HepG2 (cell line): ENCODE results near the gene HNF1B. TPM values are rescaled to one million over a fixed set of nuclear protein-coding genes. Genes with fewer than 3 reads are reported as not detected.

Experiments used
- AGO2 ChIP-seq: fragments of 200-400 bp; formaldehyde crosslinking; optimal IDR thresholded peaks from 2 replicates; pipeline ENCODE3; 2017; ENCODE audit warnings: mild to moderate bottlenecking, low read depth, low read length, moderate library complexity
- ATF7-NPFF ChIP-seq: sonication (generic); formaldehyde crosslinking; IDR thresholded peaks from 2 replicates; pipeline ENCODE4 v1.8.1; 2023; ENCODE audit warnings: mild to moderate bottlenecking, low read depth, missing genetic modification reagents, moderate library complexity
- BRD4 ChIP-seq: sonication (generic); formaldehyde crosslinking; IDR thresholded peaks from 2 replicates; pipeline ENCODE4 v1.4.0; 2020; ENCODE audit warnings: missing genetic modification reagents
- ELF3 ChIP-seq: IDR thresholded peaks from 2 replicates; pipeline ENCODE4 v1.6.1; 2016; ENCODE audit warnings: missing genetic modification reagents, missing compliant biosample characterization
- HNF1B ChIP-seq: sonication (generic); formaldehyde crosslinking; IDR thresholded peaks from 2 replicates; pipeline ENCODE4 v1.5.1; 2020; ENCODE audit warnings: mild to moderate bottlenecking, moderate library complexity, missing genetic modification reagents
- IKZF1 ChIP-seq: fragments of 450-650 bp; IDR thresholded peaks from 2 replicates; pipeline ENCODE4 v1.7.1; 2016
- KAT7 ChIP-seq: IDR thresholded peaks from 2 replicates; pipeline ENCODE4 v1.6.1; 2018; ENCODE audit warnings: borderline replicate concordance, missing compliant biosample characterization
- MXD1 ChIP-seq: sonication (generic); formaldehyde crosslinking; IDR thresholded peaks from 2 replicates; pipeline ENCODE4 v1.4.0; 2020; ENCODE audit warnings: mild to moderate bottlenecking, missing genetic modification reagents
- ZBTB7A ChIP-seq: sonication (generic); formaldehyde crosslinking; IDR thresholded peaks from 2 replicates; pipeline ENCODE4 v1.8.0; 2022; ENCODE audit warnings: mild to moderate bottlenecking, missing genetic modification reagents
- ZNF572 ChIP-seq: sonication (generic); formaldehyde crosslinking; IDR thresholded peaks from 2 replicates; pipeline ENCODE4 v1.5.1; 2020; ENCODE audit warnings: mild to moderate bottlenecking, missing genetic modification reagents
- ZNF574 ChIP-seq: sonication (generic); formaldehyde crosslinking; IDR thresholded peaks from 2 replicates; pipeline ENCODE4 v1.4.0; 2020; ENCODE audit warnings: missing genetic modification reagents
- ZSCAN20 ChIP-seq: sonication (generic); formaldehyde crosslinking; IDR thresholded peaks from 2 replicates; pipeline ENCODE4 v1.4.0; 2020; ENCODE audit warnings: missing genetic modification reagents, mild to moderate bottlenecking, borderline replicate concordance
- polyA plus RNA-seq, 8 experiments: library from polyadenylated mRNA; depleted of rRNA in 3 of 8; stranded (reverse) in 7 of 8; unstranded in 1 of 8; fragments of >200 nt; fragmentation: Illumina TruSeq in 4 of 8; extraction: Trizol in 4 of 8; gene quantifications; 2 replicates each; pipeline versions ENCODE4 v1.2.1 to v1.2.3, GENCODE V29; 2011 to 2016; ENCODE audit warnings: low read depth in 4 of 8, missing spikeins in 1 of 8, mixed read lengths in 1 of 8; ENCODE audit not compliant: insufficient read depth in 1 of 8
- total RNA-seq, 5 experiments: library from RNA; depleted of rRNA; stranded (reverse); fragments of >200 nt; fragmentation: Illumina TruSeq; extraction: Trizol; gene quantifications; 2 replicates each; pipeline ENCODE4 v1.2.3, GENCODE V29; 2016; ENCODE audit warnings: low read depth in 1 of 5

Gene HNF1B
- total and polyA plus RNA-seq, 2 of the 13 experiments (the other 11 are each of a cell fraction or from before 2014, with no cell fraction given), result 1.9 to 5.3 TPM

GRCh38 chr17:37744961-37745800 lies at the start of gene HNF1B (continued):
- TF ChIP-seq ZNF574 (CRISPR knock-in tag) (peak; percentile 63), KAT7 (CRISPR knock-in tag) (peak; percentile 65; the same call in 1 of the 2 replicates), ZNF572 (CRISPR knock-in tag) (no peak), ATF7-NPFF (CRISPR knock-in tag) (no peak), ZSCAN20 (CRISPR knock-in tag) (0 out of 2 replicates have a peak, but pooled peaks have one; percentile 60), HNF1B (CRISPR knock-in tag) (peak; percentile 48; the same call in 1 of the 2 replicates), AGO2 (peak; percentile 31), IKZF1 (no peak), MXD1 (CRISPR knock-in tag) (no peak), BRD4 (CRISPR knock-in tag) (peak; percentile 84), ELF3 (CRISPR knock-in tag) (0 out of 2 replicates have a peak, but pooled peaks have one; percentile 12), ZBTB7A (peak; percentile 45)
